ENCODE results near the gene CRP. TPM values are rescaled to one million over a fixed set of nuclear protein-coding genes. Genes with fewer than 3 reads are reported as not detected.
"Not testable (repeated sequence)": the region's sequence is repeated elsewhere in the genome, so short reads cannot be mapped to it uniquely, and the experiment has no call there.

CRP gene
- total RNA-seq, 4 donors from 2014 or later, result not detected

GRCh38 chr1:159746666-159747065 is 32.3 kb upstream of the CRP start:
- H3K36me3 ChIP-seq, result no peaks in the 10 kb centered on the region
- no peak overlapping the region for H3K4me3 ChIP-seq (replicated peaks in 1 of 3)
- 56 to 73% methylated on average over 3 of the region's 3 CpGs for WGBS, 2 donors
- no peaks in the 10 kb centered on the region for H3K27me3 ChIP-seq
- no peaks in the 10 kb centered on the region for H3K9me3 ChIP-seq
- TF ChIP-seq CTCF (IDR thresholded peaks at IDR 0.05) (no peak), POLR2A (IDR thresholded peaks at IDR 0.05) (no peak)
- H3K4me1 ChIP-seq, result no peaks in the 10 kb centered on the region
- no peak overlapping the region for H3K27ac ChIP-seq
- intact Hi-C loops (cut with DNase I), result no loop called here
- no peak for DNase-seq

GRCh38 chr1:159743651-159744410 is 29.4 kb upstream of the CRP start:
- no peak for DNase-seq
- 80 to 88% methylated on average over 5 of the region's 5 CpGs for WGBS, 2 donors
- no peaks in the 10 kb centered on the region for H3K27me3 ChIP-seq
- H3K9me3 ChIP-seq, result no peaks in the 10 kb centered on the region
- H3K36me3 ChIP-seq, result no peaks in the 10 kb centered on the region
- intact Hi-C loops (cut with DNase I), result no loop called here
- no peaks in the 10 kb centered on the region for H3K4me1 ChIP-seq
- no peak overlapping the region for H3K27ac ChIP-seq
- H3K4me3 ChIP-seq (replicated peaks in 1 of 3), result no peak overlapping the region
- no peak for TF ChIP-seq POLR2A (IDR thresholded peaks at IDR 0.05)
- TF ChIP-seq CTCF (IDR thresholded peaks at IDR 0.05), result no peak

- Histone ChIP-seq H3K27me3 (no peaks in the 10 kb centered on the region), H3K9me3 (no peaks in the 10 kb centered on the region), H3K27ac (no peak overlapping the region), H3K4me3 (replicated peaks in 1 of 3) (no peak overlapping the region), H3K36me3 (no peaks in the 10 kb centered on the region), H3K4me1 (no peaks in the 10 kb centered on the region)
- DNase-seq, result no peak
- 78 to 81% methylated on average over 4 of the region's 4 CpGs for WGBS, 2 donors
- TF ChIP-seq POLR2A (IDR thresholded peaks at IDR 0.05), result no peak
- no peak for TF ChIP-seq CTCF (IDR thresholded peaks at IDR 0.05)
- intact Hi-C loops (cut with DNase I), result no loop called here
These were observed 23.0 kb upstream of the CRP start for GRCh38 chr1:159737238-159737916.

GRCh38 chr1:159723188-159723587 is 8.8 kb upstream of the CRP start:
- H3K27ac ChIP-seq; H3K4me1 ChIP-seq; intact Hi-C loops (cut with DNase I); H3K4me3 ChIP-seq (replicated peaks in 1 of 3); H3K9me3 ChIP-seq; DNase-seq; H3K27me3 ChIP-seq; H3K36me3 ChIP-seq: not testable (repeated sequence)
- 82 to 95% methylated on average over 6 of the region's 6 CpGs for WGBS, 2 donors

- Histone ChIP-seq H3K4me1 (no peaks in the 10 kb centered on the region), H3K27me3 (no peaks in the 10 kb centered on the region), H3K9me3 (no peaks in the 10 kb centered on the region), H3K27ac (no peak overlapping the region), H3K4me3 (replicated peaks in 1 of 3) (no peak overlapping the region), H3K36me3 (no peaks in the 10 kb centered on the region)
- no peak for DNase-seq
- intact Hi-C loops (cut with DNase I), result no loop called here
- WGBS, 2 donors, result 79 to 81% methylated on average over 2 of the region's 2 CpGs
- TF ChIP-seq CTCF (IDR thresholded peaks at IDR 0.05), result no peak
- TF ChIP-seq POLR2A (IDR thresholded peaks at IDR 0.05), result no peak
These were observed 5.6 kb upstream of the CRP start for GRCh38 chr1:159719990-159720389.
